Parathyroid adenoma (tissue), 2 donors: ENCODE data around the gene TNNT3.

Experiments used
- H2AFZ ChIP-seq: fragments of 300-600 bp; sonication (generic); one replicate; pipeline ENCODE4 v1.7.0; 2017; ENCODE audit warnings: antibody characterized with exemption, mild to moderate bottlenecking
- H3K27ac ChIP-seq: fragments of 300-600 bp; sonication (generic); one replicate; pipeline ENCODE4 v1.7.0; 2017
- H3K27me3 ChIP-seq: fragments of 300-600 bp; sonication (generic); one replicate; pipeline ENCODE4 v1.7.0; 2017; ENCODE audit warnings: low read length; ENCODE audit not compliant: control insufficient read depth, insufficient read depth
- H3K36me3 ChIP-seq: fragments of 300-600 bp; sonication (generic); one replicate; pipeline ENCODE4 v1.7.0; 2017; ENCODE audit warnings: low read length; ENCODE audit not compliant: control insufficient read depth, insufficient read depth
- H3K4me1 ChIP-seq: fragments of 300-600 bp; sonication (generic); one replicate; pipeline ENCODE4 v1.7.0; 2017; ENCODE audit warnings: control low read depth
- H3K4me2 ChIP-seq: fragments of 300-600 bp; sonication (generic); one replicate; pipeline ENCODE4 v1.7.0; 2017; ENCODE audit warnings: low read length
- H3K4me3 ChIP-seq: fragments of 300-600 bp; sonication (generic); one replicate; pipeline ENCODE4 v1.7.0; 2017; ENCODE audit warnings: low read depth, low read length
- H3K79me2 ChIP-seq: fragments of 300-600 bp; sonication (generic); one replicate; pipeline ENCODE4 v1.7.0; 2017; ENCODE audit warnings: control low read depth
- H3K9ac ChIP-seq: fragments of 300-600 bp; sonication (generic); one replicate; pipeline ENCODE4 v1.7.0; 2017; ENCODE audit warnings: mild to moderate bottlenecking
- H3K9me3 ChIP-seq: fragments of 300-600 bp; sonication (generic); one replicate; pipeline ENCODE4 v1.7.0; 2017; ENCODE audit warnings: low read length; ENCODE audit not compliant: control insufficient read depth
- TF ChIP-seq, protein P1 (sequence below): fragments of 300-600 bp; sonication (generic); IDR thresholded peaks from one replicate; pipeline ENCODE4 v1.7.0; 2017; ENCODE audit warnings: antibody characterized with exemption, mild to moderate bottlenecking
- donor health status: primary hyperparathyroidism.

The TNNT3 gene

DNA sequence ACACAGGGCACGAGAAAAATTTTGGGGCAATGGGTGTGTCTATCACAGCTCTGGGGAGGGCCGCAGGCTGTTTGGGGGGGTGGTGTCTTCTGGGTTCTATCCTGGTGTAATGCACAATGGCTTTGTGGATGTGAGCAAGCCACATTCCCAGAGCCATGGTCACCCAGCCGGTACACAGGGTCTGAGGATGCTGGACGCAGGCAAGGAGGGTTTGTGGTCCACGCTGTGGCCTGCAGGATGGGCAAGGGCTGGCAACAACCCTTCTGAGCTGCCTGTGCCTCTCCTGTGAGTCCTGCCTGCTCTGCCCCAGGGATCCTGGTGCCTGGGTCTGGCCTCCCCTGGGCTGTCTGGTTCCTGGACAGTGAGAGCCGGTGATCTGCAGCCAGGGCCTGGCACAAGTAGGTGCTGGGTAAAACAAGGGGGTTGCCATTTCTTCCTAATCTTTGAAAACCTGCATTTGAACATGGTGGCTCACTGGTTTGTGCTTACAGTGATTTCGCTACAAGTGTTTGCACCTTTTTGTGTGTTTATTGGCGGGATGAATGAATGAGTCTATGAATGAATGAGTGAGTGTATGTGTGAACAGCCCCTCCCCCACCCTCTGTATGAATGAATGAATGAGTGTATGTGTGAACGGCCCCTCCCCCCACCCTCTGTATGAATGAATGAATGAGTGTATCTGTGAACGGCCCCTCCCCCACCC is 23.2 kb downstream of the TNNT3 start:
- H3K9ac ChIP-seq: no peak overlapping the region
- no peaks in the 10 kb centered on the region for H3K9me3 ChIP-seq
- no peaks in the 10 kb centered on the region for H3K79me2 ChIP-seq
- no peaks in the 10 kb centered on the region for H3K36me3 ChIP-seq
- H3K4me3 ChIP-seq: no peak overlapping the region
- H3K4me2 ChIP-seq: no peak overlapping the region
- H3K4me1 ChIP-seq: no peaks in the 10 kb centered on the region
- no peak overlapping the region for H3K27ac ChIP-seq
- H2AFZ ChIP-seq: no peak overlapping the region
- TF ChIP-seq, protein P1, sequence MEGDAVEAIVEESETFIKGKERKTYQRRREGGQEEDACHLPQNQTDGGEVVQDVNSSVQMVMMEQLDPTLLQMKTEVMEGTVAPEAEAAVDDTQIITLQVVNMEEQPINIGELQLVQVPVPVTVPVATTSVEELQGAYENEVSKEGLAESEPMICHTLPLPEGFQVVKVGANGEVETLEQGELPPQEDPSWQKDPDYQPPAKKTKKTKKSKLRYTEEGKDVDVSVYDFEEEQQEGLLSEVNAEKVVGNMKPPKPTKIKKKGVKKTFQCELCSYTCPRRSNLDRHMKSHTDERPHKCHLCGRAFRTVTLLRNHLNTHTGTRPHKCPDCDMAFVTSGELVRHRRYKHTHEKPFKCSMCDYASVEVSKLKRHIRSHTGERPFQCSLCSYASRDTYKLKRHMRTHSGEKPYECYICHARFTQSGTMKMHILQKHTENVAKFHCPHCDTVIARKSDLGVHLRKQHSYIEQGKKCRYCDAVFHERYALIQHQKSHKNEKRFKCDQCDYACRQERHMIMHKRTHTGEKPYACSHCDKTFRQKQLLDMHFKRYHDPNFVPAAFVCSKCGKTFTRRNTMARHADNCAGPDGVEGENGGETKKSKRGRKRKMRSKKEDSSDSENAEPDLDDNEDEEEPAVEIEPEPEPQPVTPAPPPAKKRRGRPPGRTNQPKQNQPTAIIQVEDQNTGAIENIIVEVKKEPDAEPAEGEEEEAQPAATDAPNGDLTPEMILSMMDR: no peak
- no peaks in the 10 kb centered on the region for H3K27me3 ChIP-seq

DNA sequence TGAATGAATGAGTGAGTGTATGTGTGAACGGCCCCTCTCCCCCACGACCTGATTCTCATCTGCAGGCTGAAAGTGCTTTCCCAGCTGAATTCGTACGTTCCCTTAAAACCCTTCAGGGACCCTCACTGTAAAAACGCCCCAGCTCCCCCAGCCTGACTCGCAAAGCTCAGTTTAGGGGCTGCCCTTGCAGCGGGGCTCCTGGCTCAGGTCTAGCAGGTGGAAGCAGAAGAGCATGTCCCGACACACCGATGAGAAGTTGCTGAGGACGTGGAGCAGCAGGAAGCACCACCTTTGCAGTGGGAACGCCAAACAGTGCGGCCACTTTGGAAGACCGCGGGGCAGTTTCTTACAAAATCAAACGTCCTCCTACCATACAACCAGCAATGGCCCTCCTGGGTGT is 24.1 kb downstream of the TNNT3 start:
- Histone ChIP-seq H3K27ac (no peak overlapping the region), H2AFZ (no peak overlapping the region), H3K36me3 (no peaks in the 10 kb centered on the region), H3K9ac (no peak overlapping the region), H3K79me2 (no peaks in the 10 kb centered on the region), H3K9me3 (no peaks in the 10 kb centered on the region), H3K4me1 (no peaks in the 10 kb centered on the region), H3K4me2 (no peak overlapping the region), H3K4me3 (no peak overlapping the region), H3K27me3 (no peaks in the 10 kb centered on the region)
- TF ChIP-seq, protein P1: no peak

DNA sequence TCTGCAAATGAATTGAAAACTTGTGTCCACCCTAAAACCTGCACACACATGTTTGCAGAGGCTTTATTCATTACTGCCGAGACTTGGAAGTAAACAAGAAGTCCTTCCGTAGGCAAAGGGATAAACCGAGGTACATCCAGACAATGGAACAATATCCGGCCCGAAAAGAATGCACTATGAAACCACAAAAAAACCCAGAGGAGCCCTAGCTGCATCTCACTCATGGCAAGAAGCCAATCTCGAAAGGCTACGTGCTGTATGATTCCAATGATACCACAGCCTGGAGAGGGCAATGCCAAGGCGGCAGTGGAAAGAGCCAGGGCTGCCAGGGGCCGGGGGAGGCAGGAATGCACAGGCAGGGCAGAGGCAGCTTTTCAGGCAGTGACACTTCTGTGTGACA is 24.5 kb downstream of the TNNT3 start:
- Histone ChIP-seq H3K36me3 (no peaks in the 10 kb centered on the region), H3K4me1 (no peaks in the 10 kb centered on the region), H3K27ac (no peak overlapping the region), H3K79me2 (no peaks in the 10 kb centered on the region), H2AFZ (no peak overlapping the region), H3K9me3 (no peaks in the 10 kb centered on the region), H3K9ac (no peak overlapping the region), H3K27me3 (no peaks in the 10 kb centered on the region), H3K4me2 (no peak overlapping the region), H3K4me3 (no peak overlapping the region)
- TF ChIP-seq, protein P1: no peak

DNA sequence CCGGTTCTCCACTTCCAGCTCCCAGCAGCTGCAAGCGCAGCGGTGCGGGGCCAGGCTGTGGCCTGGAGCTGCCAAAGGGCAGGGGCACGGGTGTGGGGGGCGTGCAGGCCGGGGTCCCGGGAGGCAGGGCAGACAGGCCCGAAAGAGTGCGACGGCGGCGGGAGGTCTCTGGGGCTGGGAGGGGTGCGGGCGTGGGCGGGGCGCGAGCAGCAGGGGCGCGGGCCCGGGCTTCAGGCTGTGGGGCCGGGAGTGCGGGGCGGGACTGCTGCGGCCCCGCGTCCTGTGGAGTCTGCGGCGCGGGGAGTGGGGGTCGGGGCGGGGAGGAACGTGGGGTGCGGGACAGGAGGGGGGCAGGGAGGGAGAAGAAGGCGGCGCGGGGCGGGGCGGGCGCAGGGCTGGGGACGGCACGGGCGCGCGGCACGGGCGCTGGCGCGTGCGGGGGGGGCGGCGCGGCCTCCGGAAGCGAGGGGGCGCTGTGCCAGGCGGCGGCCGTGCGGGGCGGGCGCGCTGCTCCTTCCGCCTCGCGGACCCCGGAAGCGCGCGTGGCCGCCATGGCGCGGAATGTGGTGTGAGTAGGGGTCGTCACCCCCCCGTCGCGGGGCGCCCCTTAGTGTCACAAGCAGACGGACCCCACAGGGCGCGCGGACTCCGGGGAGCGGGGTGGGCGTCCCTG is 27.4 kb downstream of the TNNT3 start, which contains the start of gene MRPL23:
Gene MRPL23 (plus strand): TSS at position 521 of the 673 bp plus-strand sequence. CDS start 31 bp downstream, at position 552.
- Histone ChIP-seq H2AFZ (no peak within 1 kb of the TSS), H3K36me3 (no peaks in the 10 kb centered on the region), H3K9me3 (no peaks in the 10 kb centered on the region), H3K27me3 (no peaks in the 10 kb centered on the region), H3K27ac (no peak within 1 kb of the TSS), H3K4me3 (no peak within 1 kb of the TSS), H3K4me1 (no peaks in the 10 kb centered on the region), H3K4me2 (no peak within 1 kb of the TSS), H3K9ac (no peak within 1 kb of the TSS), H3K79me2 (no peaks in the 10 kb centered on the region)
- TF ChIP-seq, protein P1: no peak
